NCI-H345 treated with DMSO at 0.1 percent for 48 hours (cell line): ENCODE data around the gene CTNNA1.

Experiments used
- DNase-seq: peaks from one replicate; lab custom pipeline; 2025; ENCODE audit not compliant: unreplicated experiment; lab: John Stamatoyannopoulos, UW

CTNNA1 gene

GRCh38 chr5:138844125-138844461, 90.9 kb downstream of the CTNNA1 start:
- DNase-seq: no peak

GRCh38 chr5:138844812-138845513, 91.7 kb downstream of the CTNNA1 start:
- DNase-seq: no peak

- no peak for DNase-seq
These were observed 96.2 kb downstream of the CTNNA1 start for GRCh38 chr5:138849439-138849838.

GRCh38 chr5:138849882-138850281, 96.7 kb downstream of the CTNNA1 start:
- DNase-seq: no peak

GRCh38 chr5:138850865-138851435, 97.7 kb downstream of the CTNNA1 start:
- no peak for DNase-seq

GRCh38 chr5:138853132-138853531, 99.9 kb downstream of the CTNNA1 start:
- no peak for DNase-seq

- no peak for DNase-seq
These were observed 113.8 kb downstream of the CTNNA1 start for GRCh38 chr5:138867011-138867410.

- no peak for DNase-seq
These were observed 115.8 kb downstream of the CTNNA1 start for GRCh38 chr5:138869038-138869437.

- no peak for DNase-seq
These were observed 116.7 kb downstream of the CTNNA1 start for GRCh38 chr5:138869763-138870500.

GRCh38 chr5:138870611-138871010, 117.4 kb downstream of the CTNNA1 start:
- DNase-seq: no peak

GRCh38 chr5:138872841-138873465, 119.7 kb downstream of the CTNNA1 start:
- DNase-seq: no peak

- DNase-seq: no peak
These were observed 120.4 kb downstream of the CTNNA1 start for GRCh38 chr5:138873466-138874221.

- DNase-seq: no peak
These were observed 121.0 kb downstream of the CTNNA1 start for GRCh38 chr5:138874241-138874640.

- DNase-seq: no peak
These were observed 121.7 kb downstream of the CTNNA1 start, which contains the start of gene LRRTM2 for GRCh38 chr5:138874771-138875551. LRRTM2 (minus strand) TSS chr5:138875335; CDS start chr5:138874911, 424 bp downstream.

- no peak for DNase-seq
These were observed 122.3 kb downstream of the CTNNA1 start for GRCh38 chr5:138875552-138875875.

GRCh38 chr5:138875946-138876345, 122.7 kb downstream of the CTNNA1 start:
- no peak for DNase-seq

- DNase-seq: no peak
These were observed 123.6 kb downstream of the CTNNA1 start for GRCh38 chr5:138876811-138877210.

GRCh38 chr5:138878437-138879235, 125.4 kb downstream of the CTNNA1 start:
- no peak for DNase-seq

- no peak for DNase-seq
These were observed 130.0 kb downstream of the CTNNA1 start for GRCh38 chr5:138883211-138883610.

GRCh38 chr5:138884094-138884493, 130.9 kb downstream of the CTNNA1 start:
- DNase-seq: no peak
